ENCODE data around the gene OAT. TPM values are rescaled to one million over a fixed set of nuclear protein-coding genes. Genes with fewer than 3 reads are reported as not detected.

OAT gene
- total and polyA plus RNA-seq, 2 donors from 2014 or later, result 44.1 to 76.6 TPM

DNA sequence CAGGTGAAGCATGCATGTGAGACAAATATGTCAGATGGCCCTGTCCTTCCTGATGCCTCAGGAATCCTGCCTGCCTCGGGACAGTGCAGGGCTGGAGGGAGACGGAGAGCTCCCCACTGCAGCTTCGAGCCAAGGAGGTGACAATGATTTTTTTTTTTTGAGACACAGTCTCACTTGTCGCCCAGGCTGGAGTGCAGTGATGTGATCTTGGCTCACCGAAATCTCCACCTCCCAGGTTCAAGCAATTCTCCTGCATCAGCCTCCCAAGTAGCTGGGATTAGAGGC lies 68.8 kb downstream of the OAT start:
- Histone ChIP-seq H3K4me3 (ENCODE audit: low read length in 3 of 3) (no peak overlapping the region), H3K27me3 (ENCODE audit: control insufficient read depth, insufficient read depth, low read length) (no peaks in the 10 kb centered on the region), H3K36me3 (ENCODE audit: control insufficient read depth in 2 of 3, insufficient read depth in 3 of 3, low read length in 3 of 3) (no peaks in the 10 kb centered on the region), H3K4me1 (ENCODE audit: control insufficient read depth in 2 of 3, insufficient read depth in 2 of 3, low read depth in 1 of 3, low read length in 3 of 3) (no peaks in the 10 kb centered on the region), H3K9ac (ENCODE audit: low read length in 3 of 3) (no peak overlapping the region), H3K27ac (ENCODE audit: low read depth in 2 of 2, low read length in 2 of 2) (no peak overlapping the region), H3K9me3 (ENCODE audit: control insufficient read depth in 2 of 3, insufficient read depth in 1 of 3, low read length in 3 of 3) (no peaks in the 10 kb centered on the region)
- DNase-seq (no peak), FAIRE-seq (no peak)
- TF ChIP-seq CTCF (IDR thresholded peaks at IDR 0.05; ENCODE audit: borderline replicate concordance, extremely low read depth, insufficient read depth), result no peak
- intact Hi-C loops (cut with DNase I), result no loop called here

DNA sequence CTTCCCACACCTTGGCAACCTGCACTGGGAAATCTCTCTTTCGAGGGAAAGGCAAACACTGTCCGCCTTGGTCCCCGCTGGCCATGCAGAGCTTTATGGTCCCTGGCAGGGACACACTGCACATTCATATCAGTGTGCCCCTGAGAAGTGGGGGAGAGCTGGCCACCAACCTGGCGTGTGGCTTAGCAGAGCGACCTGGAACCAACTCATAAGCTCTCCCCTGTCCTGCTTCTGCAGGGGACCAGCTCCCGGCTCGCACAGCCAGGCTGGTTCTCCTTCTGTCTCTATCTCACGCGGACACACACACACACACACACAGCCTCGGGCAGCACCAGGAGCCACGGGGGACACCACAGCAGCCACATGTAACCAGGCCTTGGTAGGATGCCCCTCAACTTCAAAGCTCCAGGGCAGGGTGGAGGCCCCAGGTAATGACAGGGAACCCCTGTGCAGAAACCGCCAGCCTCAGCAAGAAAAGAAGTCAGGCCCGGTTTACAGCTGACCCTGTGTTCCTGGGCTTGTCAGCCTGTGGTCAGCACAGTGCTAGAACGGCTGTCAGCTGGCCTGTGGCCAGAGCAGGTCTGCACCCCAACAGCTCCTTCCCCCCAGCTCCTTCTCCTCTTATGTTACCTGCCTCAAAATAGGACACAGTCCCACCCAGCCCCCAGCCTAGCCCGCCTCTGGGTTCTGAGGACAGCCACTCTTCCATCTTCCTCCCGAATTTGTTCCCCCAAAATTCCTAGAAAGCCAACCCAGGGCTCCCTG lies 69.3 kb downstream of the OAT start:
- DNase-seq (no peak), FAIRE-seq (no peak)
- Histone ChIP-seq H3K36me3 (ENCODE audit: control insufficient read depth in 2 of 3, insufficient read depth in 3 of 3, low read length in 3 of 3) (no peaks in the 10 kb centered on the region), H3K27me3 (ENCODE audit: control insufficient read depth, insufficient read depth, low read length) (no peaks in the 10 kb centered on the region), H3K27ac (ENCODE audit: low read depth in 2 of 2, low read length in 2 of 2) (no peak overlapping the region), H3K4me3 (ENCODE audit: low read length in 3 of 3) (no peak overlapping the region), H3K9me3 (ENCODE audit: control insufficient read depth in 2 of 3, insufficient read depth in 1 of 3, low read length in 3 of 3) (no peaks in the 10 kb centered on the region), H3K9ac (ENCODE audit: low read length in 3 of 3) (no peak overlapping the region), H3K4me1 (ENCODE audit: control insufficient read depth in 2 of 3, insufficient read depth in 2 of 3, low read depth in 1 of 3, low read length in 3 of 3) (no peaks in the 10 kb centered on the region)
- no peak for TF ChIP-seq CTCF (IDR thresholded peaks at IDR 0.05; ENCODE audit: borderline replicate concordance, extremely low read depth, insufficient read depth)
- intact Hi-C loops (cut with DNase I), result no loop called here

- Histone ChIP-seq H3K4me1 (ENCODE audit: control insufficient read depth in 2 of 3, insufficient read depth in 2 of 3, low read depth in 1 of 3, low read length in 3 of 3) (no peaks in the 10 kb centered on the region), H3K9me3 (ENCODE audit: control insufficient read depth in 2 of 3, insufficient read depth in 1 of 3, low read length in 3 of 3) (no peaks in the 10 kb centered on the region), H3K4me3 (ENCODE audit: low read length in 3 of 3) (no peak overlapping the region), H3K36me3 (ENCODE audit: control insufficient read depth in 2 of 3, insufficient read depth in 3 of 3, low read length in 3 of 3) (no peaks in the 10 kb centered on the region), H3K27me3 (ENCODE audit: control insufficient read depth, insufficient read depth, low read length) (no peaks in the 10 kb centered on the region), H3K27ac (ENCODE audit: low read depth in 2 of 2, low read length in 2 of 2) (no peak overlapping the region), H3K9ac (ENCODE audit: low read length in 3 of 3) (no peak overlapping the region)
- intact Hi-C loops (cut with DNase I), result no loop called here
- no peak for DNase-seq
- TF ChIP-seq CTCF (IDR thresholded peaks at IDR 0.05; ENCODE audit: borderline replicate concordance, extremely low read depth, insufficient read depth), result no peak
- no peak for FAIRE-seq
Measured at GRCh38 chr10:124348801-124349200, 69.9 kb downstream of the OAT start.

GRCh38 chr10:124347956-124348355 lies 70.8 kb downstream of the OAT start:
- DNase-seq (no peak), FAIRE-seq (no peak)
- Histone ChIP-seq H3K27ac (ENCODE audit: low read depth in 2 of 2, low read length in 2 of 2) (no peak overlapping the region), H3K4me1 (ENCODE audit: control insufficient read depth in 2 of 3, insufficient read depth in 2 of 3, low read depth in 1 of 3, low read length in 3 of 3) (no peaks in the 10 kb centered on the region), H3K9me3 (ENCODE audit: control insufficient read depth in 2 of 3, insufficient read depth in 1 of 3, low read length in 3 of 3) (no peaks in the 10 kb centered on the region), H3K36me3 (ENCODE audit: control insufficient read depth in 2 of 3, insufficient read depth in 3 of 3, low read length in 3 of 3) (no peaks in the 10 kb centered on the region), H3K9ac (ENCODE audit: low read length in 3 of 3) (no peak overlapping the region), H3K4me3 (ENCODE audit: low read length in 3 of 3) (no peak overlapping the region), H3K27me3 (ENCODE audit: control insufficient read depth, insufficient read depth, low read length) (no peaks in the 10 kb centered on the region)
- TF ChIP-seq CTCF (IDR thresholded peaks at IDR 0.05; ENCODE audit: borderline replicate concordance, extremely low read depth, insufficient read depth), result no peak
- intact Hi-C loops (cut with DNase I), result no loop called here

All from kidney (tissue), 14 donors.